Activated naive CD8-positive, alpha-beta T cell treated with anti-CD3 and anti-CD28 coated beads, Interleukin-2, amount 10 ng/mL, durations not matched to agents 7 days and 5 days (primary cell): Measurements from ENCODE around the gene AKR7A3. TPM values are rescaled to one million over a fixed set of nuclear protein-coding genes. Genes with fewer than 3 reads are reported as not detected.
"Not testable (repeated sequence)": the region's sequence is repeated elsewhere in the genome, so short reads cannot be mapped to it uniquely, and the experiment has no call there.

Experiments
- ATAC-seq: fragments of 150-1000 bp; cut with Tn5 transposase; one replicate; pipeline ENCODE4 v1.10.0; 2021; ENCODE audit warnings: low read depth, moderate library complexity
- POLR2A ChIA-PET: fragments of 350-600 bp; sonication (Branson Sonifier 250); formaldehyde crosslinking; loops from one replicate; lab custom pipeline; 2021; ENCODE audit warnings: antibody characterized with exemption; lab: Charles Lee
- DNase-seq: peaks from one replicate; pipeline ENCODE4 v3.0.0; 2021
- H3K27ac Mint-ChIP-seq: one replicate; pipeline ENCODE4 v1.8.0; 2022; ENCODE audit warnings: mild to moderate bottlenecking, mixed read lengths
- H3K27me3 Mint-ChIP-seq: one replicate; pipeline ENCODE4 v1.8.0; 2022; ENCODE audit warnings: mild to moderate bottlenecking, moderate library complexity, mixed read lengths
- H3K36me3 Mint-ChIP-seq: one replicate; pipeline ENCODE4 v1.8.0; 2021; ENCODE audit warnings: mild to moderate bottlenecking, mixed read lengths
- H3K4me1 Mint-ChIP-seq: one replicate; pipeline ENCODE4 v1.8.0; 2021; ENCODE audit warnings: mixed read lengths
- H3K4me3 Mint-ChIP-seq: one replicate; pipeline ENCODE4 v1.8.0; 2022; ENCODE audit warnings: mild to moderate bottlenecking, moderate library complexity, mixed read lengths
- H3K9me3 Mint-ChIP-seq: one replicate; pipeline ENCODE4 v1.8.0; 2021; ENCODE audit warnings: mixed read lengths
- total RNA-seq, 2 experiments: library from RNA; stranded (reverse); gene quantifications; one replicate each; pipeline ENCODE4 v1.2.3, GENCODE V29; 2021

The AKR7A3 gene
- total RNA-seq, result 1 to 10 TPM in 1 of 2 experiments, under 1 TPM in 1; 0.83 to 1.0 TPM

DNA sequence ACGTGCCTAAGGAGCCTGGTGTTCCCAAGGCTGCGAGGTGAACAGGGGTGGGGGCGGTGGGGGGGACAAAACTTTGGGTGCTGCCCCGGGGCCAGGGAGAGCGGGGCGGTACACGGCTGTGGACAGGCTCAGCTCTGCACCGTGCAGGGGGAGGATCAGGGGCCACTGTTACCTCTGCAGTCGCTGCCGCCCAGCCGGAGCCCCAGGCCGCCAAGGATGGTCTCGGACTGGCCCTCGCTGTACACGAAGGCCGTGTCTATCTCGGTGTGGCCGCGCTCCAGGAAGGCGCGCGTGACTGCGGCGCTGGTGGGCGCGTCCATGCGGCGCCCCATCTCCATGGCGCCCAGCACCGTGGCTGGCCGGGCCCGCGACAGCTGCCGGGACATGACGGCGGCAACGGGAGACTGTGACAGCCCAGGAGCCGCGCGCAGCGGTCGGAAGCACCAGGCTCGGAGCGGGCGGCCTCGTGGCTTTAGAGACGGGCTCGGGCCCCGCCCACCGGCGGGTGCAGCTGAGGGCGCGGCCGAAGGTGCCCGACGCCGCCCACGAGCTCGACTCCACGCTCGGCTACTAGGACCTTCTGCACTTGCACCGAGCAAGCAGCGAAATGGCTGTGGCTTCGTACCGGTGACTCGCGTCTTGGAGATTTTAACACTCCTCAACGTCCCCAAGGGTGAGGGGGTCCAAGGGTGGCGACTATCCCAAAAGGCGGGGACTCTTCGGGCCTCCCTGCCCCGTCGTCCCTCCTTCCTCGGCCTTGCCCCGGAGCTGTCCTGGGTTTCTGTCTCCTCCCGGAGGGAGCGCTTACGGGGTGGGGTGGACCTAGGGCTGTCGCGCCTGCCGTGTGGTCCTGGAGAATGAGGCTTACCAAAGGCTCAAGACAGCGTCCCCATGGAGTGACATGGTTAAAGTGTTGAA is at the start of gene AKR7A3:
TSS of gene AKR7A3 (minus strand) at position 447 of the 918 bp plus-strand sequence. CDS start at position 386, 61 bp downstream.
- H3K4me1 Mint-ChIP-seq, result not testable (repeated sequence)

DNA sequence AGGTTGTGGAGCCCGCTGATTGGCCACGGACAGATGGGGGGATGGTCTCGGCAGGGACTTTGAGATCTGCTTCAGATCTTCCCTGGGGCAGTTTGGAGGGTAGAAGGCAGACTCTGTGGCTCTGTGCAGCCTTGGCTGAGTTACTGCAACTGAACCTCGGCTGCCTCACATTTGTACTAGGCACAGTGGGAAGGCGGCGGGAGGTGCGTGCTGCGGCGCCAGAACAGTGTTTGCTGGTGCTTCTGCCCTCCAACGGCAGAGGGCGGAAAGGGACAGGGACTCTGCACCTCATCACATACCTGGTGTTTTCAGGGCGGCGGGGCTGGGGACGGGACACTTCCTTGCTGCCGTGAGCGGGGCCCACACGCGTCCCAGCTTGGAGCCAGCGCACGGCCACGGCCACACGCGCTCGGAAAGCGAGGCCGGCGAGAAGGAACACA is 49.8 kb upstream of the AKR7A3 start:
- POLR2A ChIA-PET, result no interaction called here
- Mint-ChIP-seq H3K36me3 (peaks cover 13% of the 10 kb centered on the region), H3K4me3 (no peak overlapping the region), H3K27me3 (no peaks in the 10 kb centered on the region), H3K4me1 (peaks cover 2% of the 10 kb centered on the region), H3K27ac (no peak overlapping the region), H3K9me3 (no peaks in the 10 kb centered on the region)
- no peak for DNase-seq
- no peak for ATAC-seq

More for the DNA sequence above, at the start of gene AKR7A3:
- H3K9me3 Mint-ChIP-seq, H3K27ac Mint-ChIP-seq, POLR2A ChIA-PET, H3K36me3 Mint-ChIP-seq: not testable (repeated sequence)
- peak; percentile 72 for DNase-seq
- peaks cover 20% of the 10 kb centered on the region for H3K27me3 Mint-ChIP-seq
- peak; percentile 90 for ATAC-seq
- peak within 1 kb of the TSS; percentile 55 for H3K4me3 Mint-ChIP-seq

DNA sequence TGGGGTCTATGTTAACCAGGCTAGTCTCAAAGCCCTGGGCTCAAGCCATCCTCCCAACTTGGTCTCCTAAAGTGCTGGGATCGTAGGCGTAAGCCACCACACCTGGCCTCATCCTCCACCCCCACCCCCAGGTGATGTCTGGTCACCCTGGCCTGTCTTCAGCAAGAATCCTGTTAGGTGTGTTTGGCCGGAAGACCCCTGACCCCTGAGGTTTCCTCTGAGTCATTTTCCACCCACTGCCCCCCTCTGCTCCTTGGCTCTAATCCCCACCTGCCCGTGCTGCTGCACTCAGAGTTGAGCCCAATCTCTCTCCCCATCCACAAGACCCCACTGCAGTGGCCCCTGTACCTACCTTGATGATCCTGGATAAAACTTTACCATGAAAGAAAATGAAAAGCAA is 48.7 kb upstream of the AKR7A3 start:
- H3K4me1 Mint-ChIP-seq, result peaks cover 2% of the 10 kb centered on the region
- ATAC-seq (no peak), DNase-seq (no peak)
- H3K9me3 Mint-ChIP-seq, result no peaks in the 10 kb centered on the region
- POLR2A ChIA-PET, result no interaction called here
- peaks cover 11% of the 10 kb centered on the region for H3K36me3 Mint-ChIP-seq
- H3K27ac Mint-ChIP-seq, result peak overlapping the region; percentile 13
- H3K27me3 Mint-ChIP-seq, result no peaks in the 10 kb centered on the region
- no peak overlapping the region for H3K4me3 Mint-ChIP-seq

DNA sequence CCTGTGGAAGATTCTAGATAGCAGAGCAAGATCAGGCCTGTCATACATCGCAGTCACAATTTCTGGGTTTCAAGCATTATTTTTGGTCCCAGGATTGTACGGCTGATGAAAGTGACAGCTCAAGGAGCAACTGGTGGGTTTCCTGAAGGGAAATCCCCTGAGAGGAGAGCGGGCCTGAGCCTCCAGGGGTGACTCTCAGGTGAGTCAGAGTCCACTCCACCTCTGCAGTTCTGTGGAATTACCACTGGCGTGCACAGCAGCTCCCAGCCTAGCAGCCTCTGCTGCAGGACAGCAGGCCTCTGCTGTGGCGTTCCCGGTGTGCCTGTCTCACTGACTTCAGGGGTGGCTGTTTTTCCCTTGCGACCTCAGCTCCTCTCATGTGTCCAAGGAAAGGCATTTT is 48.0 kb upstream of the AKR7A3 start:
- H3K4me3 Mint-ChIP-seq, result no peak overlapping the region
- H3K27me3 Mint-ChIP-seq, result no peaks in the 10 kb centered on the region
- peaks cover 2% of the 10 kb centered on the region for H3K4me1 Mint-ChIP-seq
- H3K27ac Mint-ChIP-seq, result no peak overlapping the region
- DNase-seq, result no peak
- POLR2A ChIA-PET, result no interaction called here
- H3K36me3 Mint-ChIP-seq, result peaks cover 11% of the 10 kb centered on the region
- no peaks in the 10 kb centered on the region for H3K9me3 Mint-ChIP-seq
- no peak for ATAC-seq

DNA sequence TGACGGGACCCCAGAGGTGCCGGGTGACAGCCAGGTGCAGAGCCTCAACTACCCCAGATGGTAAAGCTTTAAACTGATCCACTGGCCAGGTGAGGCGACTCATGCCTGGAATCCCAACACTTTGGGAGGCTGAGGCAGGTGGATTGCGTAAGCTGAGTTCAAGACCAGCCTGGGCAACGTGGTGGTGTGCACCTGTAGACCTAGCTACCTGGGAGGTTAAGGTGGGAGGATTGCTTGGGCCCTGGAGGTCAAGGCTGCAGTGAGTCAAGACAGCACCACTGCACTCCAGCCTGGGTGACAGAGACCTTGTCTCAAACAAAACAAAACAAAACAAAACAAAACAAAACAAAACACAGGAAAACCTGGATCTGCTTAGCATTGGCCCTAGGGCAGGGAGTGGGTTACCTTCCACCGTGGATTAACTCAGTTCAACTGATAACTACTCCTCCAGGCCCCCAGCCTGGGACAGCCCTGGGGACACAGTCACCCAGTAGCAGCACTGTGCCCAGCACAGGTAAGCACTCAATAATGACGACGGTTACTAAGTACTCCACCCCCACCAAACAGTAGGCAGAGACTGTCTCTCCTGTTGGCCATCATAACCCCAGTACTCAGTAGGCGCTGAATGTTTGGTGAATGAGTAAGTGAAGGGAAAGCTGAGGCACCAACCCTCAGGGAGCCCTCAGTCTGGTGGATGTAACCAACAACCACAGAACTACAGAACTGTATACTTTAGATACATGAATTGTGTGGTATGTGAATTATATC is 45.2 kb upstream of the AKR7A3 start:
- H3K27ac Mint-ChIP-seq, result no peak overlapping the region
- H3K36me3 Mint-ChIP-seq, result peaks cover 3% of the 10 kb centered on the region
- no peaks in the 10 kb centered on the region for H3K27me3 Mint-ChIP-seq
- no peak overlapping the region for H3K4me3 Mint-ChIP-seq
- ATAC-seq (no peak), DNase-seq (no peak)
- no peaks in the 10 kb centered on the region for H3K9me3 Mint-ChIP-seq
- POLR2A ChIA-PET, result no interaction called here
- H3K4me1 Mint-ChIP-seq, result no peaks in the 10 kb centered on the region

DNA sequence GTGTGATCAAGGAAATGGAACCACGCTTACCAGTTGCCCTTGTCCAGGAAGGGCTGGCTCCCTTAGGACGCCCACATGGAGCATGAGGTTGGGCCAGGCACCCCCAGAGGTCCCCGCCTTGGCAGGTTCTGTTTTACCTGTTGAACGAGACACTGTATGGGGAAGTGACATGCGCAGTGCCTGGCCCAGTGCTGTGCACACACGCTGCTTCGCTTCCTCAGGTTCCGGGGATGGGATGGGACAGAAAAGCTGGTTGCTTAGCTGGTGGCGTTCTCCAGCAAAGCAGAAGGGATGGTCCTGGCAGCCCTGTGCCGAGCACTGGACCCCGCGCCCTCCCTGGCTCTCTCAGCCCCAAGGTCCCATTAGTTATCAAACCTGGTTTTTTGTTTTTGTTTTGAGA is 44.3 kb upstream of the AKR7A3 start:
- POLR2A ChIA-PET, result no interaction called here
- Mint-ChIP-seq H3K27ac (no peak overlapping the region), H3K4me1 (no peaks in the 10 kb centered on the region), H3K27me3 (no peaks in the 10 kb centered on the region), H3K4me3 (no peak overlapping the region), H3K9me3 (no peaks in the 10 kb centered on the region), H3K36me3 (peaks cover 3% of the 10 kb centered on the region)
- ATAC-seq (no peak), DNase-seq (no peak)

DNA sequence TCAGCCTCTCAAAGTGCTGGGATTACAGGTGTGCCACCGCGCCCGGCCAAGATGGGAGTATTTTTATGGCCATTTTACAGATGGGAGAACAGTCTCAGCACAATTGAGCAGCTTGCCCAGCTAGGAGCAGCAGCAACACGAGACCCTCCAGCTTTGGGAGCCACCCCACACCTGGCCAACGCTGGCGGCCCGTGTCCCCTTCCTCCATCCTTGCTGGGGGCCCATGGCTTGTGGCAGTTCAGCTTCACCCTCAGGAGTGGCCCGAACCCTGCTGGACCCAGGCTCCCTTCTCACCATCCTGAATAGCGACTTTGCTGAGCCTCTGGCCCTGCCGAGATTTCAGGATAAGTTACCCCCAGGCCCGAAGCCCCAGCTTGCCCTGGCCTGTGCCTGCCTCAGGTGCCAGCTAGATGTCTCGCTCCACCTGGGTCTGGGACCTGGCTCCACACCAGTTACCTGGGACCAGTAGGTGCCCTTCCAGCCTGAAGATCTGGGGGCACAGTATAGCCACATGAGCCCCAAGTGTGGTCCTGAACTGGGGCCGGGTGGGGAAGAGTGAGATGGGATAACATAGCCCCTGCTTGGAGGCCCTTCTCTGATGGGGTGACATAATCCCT is 42.8 kb upstream of the AKR7A3 start:
- Mint-ChIP-seq H3K27ac (no peak overlapping the region), H3K4me1 (no peaks in the 10 kb centered on the region), H3K36me3 (no peaks in the 10 kb centered on the region), H3K4me3 (no peak overlapping the region), H3K9me3 (no peaks in the 10 kb centered on the region), H3K27me3 (no peaks in the 10 kb centered on the region)
- no peak for DNase-seq
- ATAC-seq, result peak; percentile 12
- POLR2A ChIA-PET, result no interaction called here

DNA sequence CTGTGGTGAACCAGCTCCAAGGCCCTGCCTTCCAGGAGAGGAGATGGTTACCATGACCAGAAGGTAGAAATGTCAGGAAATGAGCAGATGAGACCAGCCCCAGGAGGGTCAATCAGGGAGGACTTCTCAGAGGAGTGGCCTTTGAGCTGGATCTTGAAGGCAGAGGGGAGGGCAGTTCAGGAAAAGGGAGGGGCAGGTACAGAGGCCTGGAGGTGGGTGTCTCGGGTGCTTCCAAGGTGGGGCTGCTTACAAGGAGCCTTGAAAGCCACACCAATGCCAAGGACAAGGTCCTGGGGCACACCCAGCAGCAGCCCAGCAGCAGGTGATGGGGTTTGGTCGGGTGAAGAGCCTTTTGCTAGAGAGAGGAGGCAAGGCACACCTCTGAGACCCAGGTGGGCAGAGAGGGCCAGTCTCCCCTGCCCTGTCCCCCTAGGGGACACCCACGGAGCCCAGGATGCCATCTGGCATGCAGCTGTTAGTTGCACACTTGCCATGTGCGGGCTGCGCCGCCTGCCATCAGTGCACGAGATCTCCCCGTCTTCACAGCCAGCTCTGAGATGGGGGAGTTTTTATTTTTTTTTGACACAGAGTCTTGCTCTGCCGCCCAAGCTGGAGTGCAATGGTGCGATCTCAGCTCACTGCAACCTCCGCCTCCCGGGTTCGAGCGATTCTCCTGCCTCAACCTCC is 42.0 kb upstream of the AKR7A3 start:
- no peak for ATAC-seq
- no peak overlapping the region for H3K27ac Mint-ChIP-seq

DNA sequence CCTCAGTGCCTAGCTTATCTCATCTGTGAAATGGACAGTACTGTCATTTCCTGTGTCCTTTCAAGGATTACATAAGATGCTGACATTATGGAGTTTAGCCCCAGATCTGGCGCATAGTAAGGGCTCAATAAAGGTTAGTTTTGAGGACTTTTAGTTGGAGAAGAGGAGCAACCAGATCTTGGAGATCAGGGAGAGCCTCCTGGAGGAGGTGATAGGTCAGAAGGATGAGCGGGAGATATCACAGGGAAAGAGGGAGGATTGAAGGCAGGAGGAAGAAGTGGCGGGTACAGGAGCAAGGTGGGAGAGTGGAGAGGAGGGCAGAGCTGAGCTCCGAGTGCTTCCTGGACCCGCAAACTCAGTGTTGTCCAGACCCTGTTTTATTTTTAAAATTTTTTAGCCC is 41.0 kb upstream of the AKR7A3 start:
- ATAC-seq (no peak), DNase-seq (no peak)
- H3K27ac Mint-ChIP-seq, result peak overlapping the region; percentile 42
- no peaks in the 10 kb centered on the region for H3K27me3 Mint-ChIP-seq
- POLR2A ChIA-PET, result interaction anchor here (0.6 to 1.0 kb wide), 2 partner anchors 16 to 17 kb away, joined by 3 read pairs; partner anchors contain the start of genes AKR7A2 and SLC66A1
- no peaks in the 10 kb centered on the region for H3K36me3 Mint-ChIP-seq
- H3K9me3 Mint-ChIP-seq, result no peaks in the 10 kb centered on the region
- no peak overlapping the region for H3K4me3 Mint-ChIP-seq
- no peaks in the 10 kb centered on the region for H3K4me1 Mint-ChIP-seq

More for the DNA sequence above, 42.0 kb upstream of the AKR7A3 start:
- Mint-ChIP-seq H3K27me3 (no peaks in the 10 kb centered on the region), H3K9me3 (no peaks in the 10 kb centered on the region), H3K4me3 (no peak overlapping the region), H3K36me3 (no peaks in the 10 kb centered on the region), H3K4me1 (no peaks in the 10 kb centered on the region)
- no peak for DNase-seq
- POLR2A ChIA-PET, result interaction anchor here (0.6 to 1.0 kb wide), 2 partner anchors 15 to 18 kb away, joined by 3 read pairs; partner anchors contain the start of genes AKR7A2 and SLC66A1

DNA sequence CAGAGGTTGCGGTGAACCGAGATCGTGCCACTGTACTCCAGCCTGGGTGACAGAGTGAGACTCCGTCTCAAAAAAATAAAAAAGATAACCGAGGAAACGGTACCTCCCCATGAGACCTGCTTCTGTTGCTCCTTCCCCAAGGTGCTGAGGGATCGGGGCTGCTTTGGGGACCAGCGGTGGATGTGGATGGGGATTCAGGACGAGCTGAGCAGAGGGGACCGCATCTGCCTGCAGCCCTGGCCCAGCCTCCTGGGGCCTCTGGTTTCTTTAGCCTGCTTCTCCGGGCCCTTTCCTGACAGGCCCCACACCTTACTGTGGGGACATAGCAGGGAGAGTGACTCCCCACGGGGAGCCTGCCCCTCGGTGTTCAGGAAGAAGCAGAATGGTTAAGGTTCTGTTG is 40.6 kb upstream of the AKR7A3 start:
- DNase-seq (no peak), ATAC-seq (no peak)
- Mint-ChIP-seq H3K9me3 (no peaks in the 10 kb centered on the region), H3K27ac (no peak overlapping the region), H3K4me3 (no peak overlapping the region), H3K4me1 (no peaks in the 10 kb centered on the region), H3K36me3 (no peaks in the 10 kb centered on the region), H3K27me3 (no peaks in the 10 kb centered on the region)
- POLR2A ChIA-PET, result no interaction called here

DNA sequence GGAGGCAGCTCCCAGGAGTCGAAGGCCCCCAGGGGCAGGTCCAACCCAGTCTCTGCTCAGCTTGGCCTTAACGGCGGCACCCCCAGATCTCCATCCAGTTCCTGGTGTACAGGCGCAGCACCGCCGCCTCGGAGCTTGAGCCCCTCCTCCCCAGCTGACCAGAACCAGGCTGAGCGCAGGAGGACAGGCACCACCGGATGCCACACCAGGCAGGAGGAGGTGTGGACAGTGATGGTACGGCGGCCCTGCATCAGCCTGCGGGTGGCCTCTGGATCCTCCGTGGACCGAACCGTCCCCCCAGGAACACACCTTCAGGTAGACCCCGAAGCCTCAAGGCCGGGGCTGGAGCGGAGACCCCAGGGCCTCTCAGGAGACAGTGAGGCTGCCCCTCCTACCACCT is 39.9 kb upstream of the AKR7A3 start:
- no peak overlapping the region for H3K4me3 Mint-ChIP-seq
- no peaks in the 10 kb centered on the region for H3K4me1 Mint-ChIP-seq
- POLR2A ChIA-PET, result no interaction called here
- no peaks in the 10 kb centered on the region for H3K36me3 Mint-ChIP-seq
- DNase-seq (no peak), ATAC-seq (no peak)
- H3K27me3 Mint-ChIP-seq, result no peaks in the 10 kb centered on the region
- H3K27ac Mint-ChIP-seq, result no peak overlapping the region
- no peaks in the 10 kb centered on the region for H3K9me3 Mint-ChIP-seq

DNA sequence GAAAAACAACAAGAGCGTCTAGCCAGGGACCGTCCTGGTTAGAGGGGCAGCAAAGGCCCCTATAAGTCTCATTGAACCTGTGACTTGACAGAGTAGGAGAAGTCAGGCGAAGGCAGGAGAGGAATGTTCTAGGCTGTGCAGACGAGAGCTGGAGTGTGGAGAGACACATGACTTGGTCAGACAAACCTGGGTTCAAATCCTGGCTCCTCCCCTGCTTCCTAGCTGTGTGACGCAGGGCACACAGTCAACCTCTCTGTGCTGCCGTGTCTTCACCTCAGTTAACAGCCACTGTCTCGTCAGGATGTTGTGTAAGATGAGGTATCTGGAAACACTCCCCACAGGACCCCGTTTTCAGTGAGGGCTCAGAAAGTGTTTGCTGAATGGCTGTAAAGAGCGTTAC is 39.2 kb upstream of the AKR7A3 start:
- Mint-ChIP-seq H3K36me3 (no peaks in the 10 kb centered on the region), H3K27ac (no peak overlapping the region), H3K4me3 (no peak overlapping the region), H3K27me3 (no peaks in the 10 kb centered on the region), H3K9me3 (no peaks in the 10 kb centered on the region), H3K4me1 (no peaks in the 10 kb centered on the region)
- DNase-seq (no peak), ATAC-seq (no peak)
- POLR2A ChIA-PET, result no interaction called here

DNA sequence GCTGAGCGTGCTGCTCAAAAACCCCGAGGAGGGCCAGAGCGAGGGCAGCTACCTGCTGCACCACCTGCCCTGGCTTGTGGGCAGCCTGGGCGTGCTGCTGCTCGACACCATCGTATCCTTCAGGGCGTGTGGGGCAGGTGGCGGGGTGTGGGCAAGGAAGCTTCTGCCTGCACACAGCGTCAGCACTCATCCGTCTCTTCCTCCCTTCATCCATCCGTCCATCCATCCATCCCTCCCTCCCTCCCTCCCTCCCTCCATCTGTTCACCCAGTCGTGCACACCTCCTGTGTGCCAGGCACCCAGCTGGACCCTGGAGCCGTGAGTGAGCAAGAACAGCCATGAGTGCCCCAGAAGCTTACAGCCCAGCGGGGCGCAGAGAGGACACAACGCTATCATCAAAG is 38.7 kb upstream of the AKR7A3 start:
- H3K27ac Mint-ChIP-seq, result no peak overlapping the region
- no peaks in the 10 kb centered on the region for H3K27me3 Mint-ChIP-seq
- POLR2A ChIA-PET, result no interaction called here
- no peaks in the 10 kb centered on the region for H3K9me3 Mint-ChIP-seq
- no peak for ATAC-seq
- H3K36me3 Mint-ChIP-seq, result no peaks in the 10 kb centered on the region
- DNase-seq, result no peak
- no peak overlapping the region for H3K4me3 Mint-ChIP-seq
- no peaks in the 10 kb centered on the region for H3K4me1 Mint-ChIP-seq
